GM21367 (cell line): Measurements from ENCODE around the gene ASB3.
"Not testable (repeated sequence)": the region's sequence is repeated elsewhere in the genome, so short reads cannot be mapped to it uniquely, and the experiment has no call there.

Experiments used
- ATAC-seq: cut with Tn5 transposase; IDR thresholded peaks from one replicate; pipeline ENCODE4 v1.9.1; 2021; ENCODE audit not compliant: unreplicated experiment

ASB3 gene

GRCh38 chr2:53786705-53787613 lies at the start of gene ASB3, which contains the start of gene ERLEC1:
TSS of gene ASB3 (minus strand) at chr2:53786953. CDS start at chr2:53765572, 21,381 bp downstream.
TSS of gene ERLEC1 (plus strand) at chr2:53787044. CDS start at chr2:53787211, 167 bp downstream.
- ATAC-seq: peak; percentile 92

GRCh38 chr2:53829980-53830290 lies 43.2 kb upstream of the ASB3 start:
- ATAC-seq: not testable (repeated sequence)

- ATAC-seq: no peak
These were observed 42.7 kb upstream of the ASB3 start for GRCh38 chr2:53829273-53829979.

- ATAC-seq: no peak
These were observed 41.6 kb upstream of the ASB3 start for GRCh38 chr2:53828331-53828730.

GRCh38 chr2:53827398-53828175 lies 40.8 kb upstream of the ASB3 start:
- no peak for ATAC-seq

- no peak for ATAC-seq
These were observed 40.0 kb upstream of the ASB3 start for GRCh38 chr2:53826587-53827397.

- no peak for ATAC-seq
These were observed 39.3 kb upstream of the ASB3 start for GRCh38 chr2:53826030-53826410.

- ATAC-seq: peak; percentile 53
These were observed 36.9 kb upstream of the ASB3 start for GRCh38 chr2:53823639-53824038.

GRCh38 chr2:53821810-53822209 lies 35.1 kb upstream of the ASB3 start:
- no peak for ATAC-seq

GRCh38 chr2:53820711-53821110 lies 34.0 kb upstream of the ASB3 start:
- ATAC-seq: no peak

- ATAC-seq: no peak
These were observed 33.3 kb upstream of the ASB3 start for GRCh38 chr2:53820048-53820447.

GRCh38 chr2:53819634-53820033 lies 32.9 kb upstream of the ASB3 start:
- ATAC-seq: no peak

- no peak for ATAC-seq
These were observed 32.2 kb upstream of the ASB3 start for GRCh38 chr2:53818854-53819435.

GRCh38 chr2:53813151-53813550 lies 26.4 kb upstream of the ASB3 start:
- ATAC-seq: no peak

- no peak for ATAC-seq
These were observed 24.8 kb upstream of the ASB3 start for GRCh38 chr2:53811601-53812000.

GRCh38 chr2:53802617-53803151 lies 15.9 kb upstream of the ASB3 start:
- no peak for ATAC-seq

GRCh38 chr2:53801547-53801946 lies 14.8 kb upstream of the ASB3 start:
- no peak for ATAC-seq

- no peak for ATAC-seq
These were observed 7.1 kb upstream of the ASB3 start for GRCh38 chr2:53793821-53794220.

GRCh38 chr2:53793261-53793660 lies 6.5 kb upstream of the ASB3 start:
- ATAC-seq: no peak
